C4-2B (cell line): ENCODE measurements around the gene FBXL13.
"Not testable (repeated sequence)": the region's sequence is repeated elsewhere in the genome, so short reads cannot be mapped to it uniquely, and the experiment has no call there.

Experiments used
- H3K27ac ChIP-seq: fragments of 450-650 bp; 2 replicates; pipeline ENCODE4 v1.5.1; 2017
- CTCF ChIP-seq: fragments of 450-650 bp; conservative IDR thresholded peaks from 2 replicates; pipeline ENCODE4 v1.5.1; 2017; ENCODE audit warnings: mild to moderate bottlenecking
- ZFX ChIP-seq: fragments of 450-650 bp; IDR thresholded peaks from 2 replicates; pipeline ENCODE4 v1.6.1; 2017

The FBXL13 gene

DNA sequence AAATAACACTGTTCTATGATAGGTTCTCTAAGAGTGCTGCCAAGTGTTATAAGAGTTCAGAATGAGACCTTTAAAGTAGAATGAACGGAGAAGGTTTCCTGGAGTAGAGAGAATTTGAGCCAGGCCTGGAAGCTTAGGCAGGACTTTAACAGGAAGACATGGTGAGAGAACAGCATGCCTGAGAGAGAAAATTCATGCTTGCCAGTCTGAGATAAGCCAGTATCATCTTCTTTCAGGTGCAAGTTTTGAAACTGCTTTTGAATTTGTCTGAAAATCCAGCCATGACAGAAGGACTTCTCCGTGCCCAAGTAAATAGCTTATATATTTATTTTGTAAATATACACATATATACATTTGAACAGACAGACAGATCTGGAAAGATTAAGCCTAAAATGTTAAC lies 22.4 kb upstream of the FBXL13 start:
- no peak overlapping the region for H3K27ac ChIP-seq
- TF ChIP-seq ZFX, result no peak
- no peak for TF ChIP-seq CTCF

DNA sequence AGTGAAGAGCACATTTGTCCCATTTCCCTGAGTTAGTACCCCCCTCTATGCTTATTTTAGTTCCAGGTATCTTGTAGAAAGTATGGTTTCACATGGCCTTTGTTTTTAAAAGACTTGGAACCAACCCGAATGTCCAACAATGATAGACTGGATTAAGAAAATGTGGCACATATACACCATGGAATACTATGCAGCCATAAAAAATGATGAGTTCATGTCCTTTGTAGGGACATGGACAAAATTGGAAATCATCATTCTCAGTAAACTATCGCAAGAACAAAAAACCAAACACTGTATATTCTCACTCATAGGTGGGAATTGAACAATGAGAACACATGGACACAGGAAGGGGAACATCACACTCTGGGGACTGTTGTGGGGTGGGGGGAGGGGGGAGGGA lies 21.0 kb upstream of the FBXL13 start:
- not testable (repeated sequence) for H3K27ac ChIP-seq

- no peak overlapping the region for H3K27ac ChIP-seq
- TF ChIP-seq ZFX (no peak), CTCF (peak; percentile 36)
Observed at GRCh38 chr7:103094102-103094501, 19.5 kb upstream of the FBXL13 start.

- no peak overlapping the region for H3K27ac ChIP-seq
- no peak for TF ChIP-seq ZFX
- TF ChIP-seq CTCF, result no peak
Observed at GRCh38 chr7:103093429-103093828, 18.8 kb upstream of the FBXL13 start.

DNA sequence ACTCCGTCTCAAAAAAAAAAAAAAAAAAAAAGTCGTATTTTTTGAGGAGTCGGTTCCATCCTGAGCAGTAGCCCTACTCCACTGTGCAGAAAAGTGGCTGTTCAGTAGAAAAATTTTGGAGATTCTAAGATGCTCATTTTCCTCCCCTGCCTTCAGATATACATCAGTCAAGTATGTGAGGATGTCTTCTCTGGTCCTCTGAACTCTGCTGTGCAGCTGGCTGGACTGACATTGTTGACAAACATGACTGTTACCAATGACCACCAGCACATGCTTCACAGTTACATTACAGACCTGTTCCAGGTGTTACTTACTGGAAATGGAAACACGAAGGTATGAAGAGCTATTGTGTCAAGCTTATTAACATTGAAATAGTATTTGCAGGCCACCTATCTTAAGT lies 17.7 kb upstream of the FBXL13 start:
- not testable (repeated sequence) for H3K27ac ChIP-seq

DNA sequence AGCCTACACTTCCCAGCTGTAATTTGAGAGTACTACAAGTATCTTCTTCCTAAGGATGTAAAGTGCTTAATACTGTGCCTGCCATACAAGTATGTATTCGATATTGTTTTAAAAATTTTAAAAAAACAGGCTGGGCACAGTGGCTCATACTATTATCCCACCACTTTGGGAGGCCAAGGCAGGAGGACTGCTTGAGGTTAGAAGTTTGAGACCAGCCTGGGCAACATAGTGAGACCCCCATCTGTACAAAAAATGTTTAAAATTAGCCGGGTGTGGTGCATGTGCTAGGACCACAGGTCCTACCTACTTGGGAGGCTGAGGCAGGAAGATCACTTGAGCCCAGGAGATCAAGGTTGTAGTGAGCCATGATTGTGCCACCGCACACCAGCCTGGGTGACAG lies 8.6 kb upstream of the FBXL13 start:
- no peak overlapping the region for H3K27ac ChIP-seq
- TF ChIP-seq ZFX, result no peak
- no peak for TF ChIP-seq CTCF

- TF ChIP-seq ZFX, result no peak
- no peak for TF ChIP-seq CTCF
- H3K27ac ChIP-seq, result no peak overlapping the region
Observed at GRCh38 chr7:103082497-103082896, 7.9 kb upstream of the FBXL13 start.

- no peak for TF ChIP-seq ZFX
- TF ChIP-seq CTCF, result no peak
- H3K27ac ChIP-seq, result no peak overlapping the region
Observed at GRCh38 chr7:103080923-103081322, 6.3 kb upstream of the FBXL13 start.

DNA sequence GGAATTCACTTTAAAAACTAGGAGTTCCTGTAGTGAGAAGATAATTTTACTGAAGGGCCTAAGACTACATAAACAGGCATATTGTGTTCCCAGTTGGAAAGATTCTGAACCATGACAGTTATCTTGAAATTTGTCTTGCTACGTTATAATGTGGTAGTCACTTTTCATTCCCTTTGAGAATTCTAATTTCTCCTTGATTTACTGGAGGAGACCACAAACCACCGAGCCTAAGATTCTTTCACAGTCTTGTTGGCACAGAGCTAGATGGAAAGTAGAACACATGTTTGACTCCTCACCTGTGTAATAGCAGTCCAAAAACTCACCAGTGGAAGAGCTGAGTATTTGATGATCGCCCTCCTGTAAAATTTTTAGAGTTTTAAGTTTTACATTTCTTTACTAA lies 5.2 kb upstream of the FBXL13 start:
- no peak overlapping the region for H3K27ac ChIP-seq
- no peak for TF ChIP-seq ZFX
- TF ChIP-seq CTCF, result no peak

- not testable (repeated sequence) for H3K27ac ChIP-seq
Observed at GRCh38 chr7:103078226-103078625, 3.6 kb upstream of the FBXL13 start.
